ENCODE results near the gene PHF24.
A peak's percentile ranks its signal among the peaks of the same experiment; 100 is the strongest.

Gene PHF24

GRCh38 chr9:34988218-34989002 is 30.3 kb downstream of the PHF24 start:
- Histone ChIP-seq H3K27ac (ENCODE audit: insufficient read depth in 1 of 2, low read depth in 1 of 2, low read length in 2 of 2, poor library complexity in 1 of 2, severe bottlenecking in 2 of 2) (peak overlapping the region in 1 of 2 experiments; percentile 74), H3K9me3 (ENCODE audit: control extremely low read depth in 1 of 5, control insufficient read depth in 4 of 5, insufficient read depth in 2 of 5, low read depth in 1 of 5, low read length in 4 of 5) (no peaks in the 10 kb centered on the region), H3K4me1 (ENCODE audit: control extremely low read depth in 1 of 4, control insufficient read depth in 4 of 4, insufficient read depth in 4 of 4, low read length in 3 of 4) (peaks cover 15 to 55% (median 41%) of the 10 kb centered on the region in 4 experiments), H3K36me3 (ENCODE audit: control insufficient read depth in 4 of 4, insufficient read depth in 4 of 4, low read length in 3 of 4) (no peaks in the 10 kb centered on the region), H3K4me3 (ENCODE audit: control insufficient read depth in 1 of 7, extremely low read depth in 1 of 7, insufficient read depth in 4 of 7, low read depth in 2 of 7, low read length in 6 of 7) (peak overlapping the region in 6 of 7 experiments; percentile 71 to 91 (median 84)), H3K27me3 (replicated peaks in 2 of 5; ENCODE audit: control insufficient read depth in 4 of 5, insufficient read depth in 5 of 5, low read length in 4 of 5) (peaks cover 0 to 11% (median 3%) of the 10 kb centered on the region in 5 experiments)
- ChIA-PET POLR2A (interaction anchor here (0.7 kb wide), 1 partner anchor 63 kb away, joined by 4 read pairs; no protein-coding TSS in a partner anchor), CTCF (interaction anchor here (0.7 to 2.7 kb wide), 3 partner anchors 64 to 104 kb away, joined by 3 to 13 read pairs (median 11); no protein-coding TSS in a partner anchor)
- 25% methylated on average over 15 of the region's 25 CpGs for WGBS (ENCODE audit: insufficient coverage)
- peak in 2 of 3 donors; percentile 30 to 54 for DNase-seq

GRCh38 chr9:34989003-34989945 is 31.2 kb downstream of the PHF24 start, which contains the start of gene DNAJB5:
DNAJB5 (plus strand) TSS chr9:34989745; CDS start chr9:34990631, 886 bp downstream.
- Histone ChIP-seq H3K27ac (ENCODE audit: insufficient read depth in 1 of 2, low read depth in 1 of 2, low read length in 2 of 2, poor library complexity in 1 of 2, severe bottlenecking in 2 of 2) (peak within 1 kb of the TSS in 1 of 2 experiments; percentile 74), H3K9me3 (ENCODE audit: control extremely low read depth in 1 of 5, control insufficient read depth in 4 of 5, insufficient read depth in 2 of 5, low read depth in 1 of 5, low read length in 4 of 5) (no peaks in the 10 kb centered on the region), H3K4me3 (ENCODE audit: control insufficient read depth in 1 of 7, extremely low read depth in 1 of 7, insufficient read depth in 4 of 7, low read depth in 2 of 7, low read length in 6 of 7) (peak within 1 kb of the TSS; percentile 42 to 91 (median 78)), H3K4me1 (ENCODE audit: control extremely low read depth in 1 of 4, control insufficient read depth in 4 of 4, insufficient read depth in 4 of 4, low read length in 3 of 4) (peaks cover 12 to 50% (median 34%) of the 10 kb centered on the region in 4 experiments), H3K36me3 (ENCODE audit: control insufficient read depth in 4 of 4, insufficient read depth in 4 of 4, low read length in 3 of 4) (no peaks in the 10 kb centered on the region), H3K27me3 (replicated peaks in 2 of 5; ENCODE audit: control insufficient read depth in 4 of 5, insufficient read depth in 5 of 5, low read length in 4 of 5) (peaks cover 0 to 11% (median 3%) of the 10 kb centered on the region in 5 experiments)
- DNase-seq: peak; percentile 99
- CTCF ChIA-PET: interaction anchor here (1.0 to 2.7 kb wide), 3 partner anchors 19 to 90 kb away, joined by 3 to 13 read pairs (median 11); no protein-coding TSS in a partner anchor
- 0% methylated on average over 62 of the region's 65 CpGs for WGBS (ENCODE audit: insufficient coverage)
- POLR2A ChIA-PET: interaction anchor here (0.7 kb wide), 1 partner anchor 62 kb away, joined by 3 read pairs; no protein-coding TSS in a partner anchor

- peak overlapping the region; percentile 42 to 91 (median 76) for H3K4me3 ChIP-seq (ENCODE audit: control insufficient read depth in 1 of 7, extremely low read depth in 1 of 7, insufficient read depth in 4 of 7, low read depth in 2 of 7, low read length in 6 of 7)
- H3K27me3 ChIP-seq (replicated peaks in 2 of 5; ENCODE audit: control insufficient read depth in 4 of 5, insufficient read depth in 5 of 5, low read length in 4 of 5): peaks cover 0 to 11% (median 3%) of the 10 kb centered on the region in 5 experiments
- H3K27ac ChIP-seq (ENCODE audit: insufficient read depth in 1 of 2, low read depth in 1 of 2, low read length in 2 of 2, poor library complexity in 1 of 2, severe bottlenecking in 2 of 2): no peak overlapping the region
- peaks cover 12 to 47% (median 34%) of the 10 kb centered on the region in 4 experiments for H3K4me1 ChIP-seq (ENCODE audit: control extremely low read depth in 1 of 4, control insufficient read depth in 4 of 4, insufficient read depth in 4 of 4, low read length in 3 of 4)
- CTCF ChIA-PET: interaction anchor here (1.0 to 2.7 kb wide), 4 partner anchors 20 to 91 kb away, joined by 3 to 13 read pairs (median 8); no protein-coding TSS in a partner anchor
- no peaks in the 10 kb centered on the region for H3K36me3 ChIP-seq (ENCODE audit: control insufficient read depth in 4 of 4, insufficient read depth in 4 of 4, low read length in 3 of 4)
- 42% methylated on average over 21 of the region's 39 CpGs for WGBS (ENCODE audit: insufficient coverage)
- no peaks in the 10 kb centered on the region for H3K9me3 ChIP-seq (ENCODE audit: control extremely low read depth in 1 of 5, control insufficient read depth in 4 of 5, insufficient read depth in 2 of 5, low read depth in 1 of 5, low read length in 4 of 5)
- POLR2A ChIA-PET: no interaction called here
- DNase-seq: peak in 2 of 3 donors; percentile 57 to 60
Measured at GRCh38 chr9:34989946-34990635, 32.0 kb downstream of the PHF24 start.

GRCh38 chr9:34990908-34991606 is 33.0 kb downstream of the PHF24 start:
- no peak for DNase-seq
- CTCF ChIA-PET: interaction anchor here (0.8 to 2.7 kb wide), 3 partner anchors 60 to 92 kb away, joined by 3 to 13 read pairs (median 4); no protein-coding TSS in a partner anchor
- no peak overlapping the region for H3K4me3 ChIP-seq (ENCODE audit: control insufficient read depth in 1 of 7, extremely low read depth in 1 of 7, insufficient read depth in 4 of 7, low read depth in 2 of 7, low read length in 6 of 7)
- WGBS (ENCODE audit: insufficient coverage): 86% methylated on average over 5 of the region's 7 CpGs
- POLR2A ChIA-PET: no interaction called here
- H3K27ac ChIP-seq (ENCODE audit: insufficient read depth in 1 of 2, low read depth in 1 of 2, low read length in 2 of 2, poor library complexity in 1 of 2, severe bottlenecking in 2 of 2): no peak overlapping the region
- no peaks in the 10 kb centered on the region for H3K36me3 ChIP-seq (ENCODE audit: control insufficient read depth in 4 of 4, insufficient read depth in 4 of 4, low read length in 3 of 4)
- no peaks in the 10 kb centered on the region for H3K9me3 ChIP-seq (ENCODE audit: control extremely low read depth in 1 of 5, control insufficient read depth in 4 of 5, insufficient read depth in 2 of 5, low read depth in 1 of 5, low read length in 4 of 5)
- peaks cover 7 to 39% (median 34%) of the 10 kb centered on the region in 4 experiments for H3K4me1 ChIP-seq (ENCODE audit: control extremely low read depth in 1 of 4, control insufficient read depth in 4 of 4, insufficient read depth in 4 of 4, low read length in 3 of 4)
- peaks cover 0 to 11% (median 3%) of the 10 kb centered on the region in 5 experiments for H3K27me3 ChIP-seq (replicated peaks in 2 of 5; ENCODE audit: control insufficient read depth in 4 of 5, insufficient read depth in 5 of 5, low read length in 4 of 5)

GRCh38 chr9:34991607-34992375 is 33.7 kb downstream of the PHF24 start:
- H3K4me3 ChIP-seq (ENCODE audit: control insufficient read depth in 1 of 7, extremely low read depth in 1 of 7, insufficient read depth in 4 of 7, low read depth in 2 of 7, low read length in 6 of 7): no peak overlapping the region

More at GRCh38 chr9:34991607-34992375, 33.7 kb downstream of the PHF24 start:
- Histone ChIP-seq H3K4me1 (ENCODE audit: control extremely low read depth in 1 of 4, control insufficient read depth in 4 of 4, insufficient read depth in 4 of 4, low read length in 3 of 4) (peaks cover 7 to 32% (median 27%) of the 10 kb centered on the region in 4 experiments), H3K27me3 (replicated peaks in 2 of 5; ENCODE audit: control insufficient read depth in 4 of 5, insufficient read depth in 5 of 5, low read length in 4 of 5) (peaks cover 0 to 11% (median 3%) of the 10 kb centered on the region in 5 experiments), H3K36me3 (ENCODE audit: control insufficient read depth in 4 of 4, insufficient read depth in 4 of 4, low read length in 3 of 4) (no peaks in the 10 kb centered on the region), H3K27ac (ENCODE audit: insufficient read depth in 1 of 2, low read depth in 1 of 2, low read length in 2 of 2, poor library complexity in 1 of 2, severe bottlenecking in 2 of 2) (no peak overlapping the region), H3K9me3 (ENCODE audit: control extremely low read depth in 1 of 5, control insufficient read depth in 4 of 5, insufficient read depth in 2 of 5, low read depth in 1 of 5, low read length in 4 of 5) (no peaks in the 10 kb centered on the region)
- WGBS (ENCODE audit: insufficient coverage): 100% methylated on average over 4 of the region's 15 CpGs
- ChIA-PET POLR2A (no interaction called here), CTCF (interaction anchor here (0.8 to 1.4 kb wide), 4 partner anchors 9 to 93 kb away, joined by 3 to 4 read pairs (median 4); no protein-coding TSS in a partner anchor)
- peak in 2 of 3 donors; percentile 36 to 45 for DNase-seq

Data from common myeloid progenitor, CD34-positive (primary cell).